ENCODE data around the gene SLAIN1. TPM values are rescaled to one million over a fixed set of nuclear protein-coding genes. Genes with fewer than 3 reads are reported as not detected.
A peak's percentile ranks its signal among the peaks of the same experiment; 100 is the strongest.
"Not testable (repeated sequence)": the region's sequence is repeated elsewhere in the genome, so short reads cannot be mapped to it uniquely, and the experiment has no call there.

The SLAIN1 gene
- 0.06 and 0.16 TPM in 2 replicates for polyA plus RNA-seq (2011; rRNA removed)
- polyA minus RNA-seq (2011; rRNA and poly(A)+ RNA removed) = 0.24 TPM in 1 of 2 replicates, not detected in the other

GRCh38 chr13:77697217-77698103 lies at the start of gene SLAIN1:
SLAIN1 (plus strand) TSS chr13:77697687; CDS start chr13:77697914, 227 bp downstream.
- DNase-seq (ENCODE audit: low read depth) = no peak
- H3K4me3 ChIP-seq (ENCODE audit: low read depth, low read length) = peak within 1 kb of the TSS; percentile 39
- POLR2A ChIA-PET = no interaction called here
- H3K27me3 ChIP-seq (ENCODE audit: control insufficient read depth, insufficient read depth, low read length) = peaks cover 9% of the 10 kb centered on the region
- CTCF ChIA-PET = no interaction called here
- H3K36me3 ChIP-seq (ENCODE audit: control insufficient read depth, insufficient read depth, low read length) = no peaks in the 10 kb centered on the region
- TF ChIP-seq, protein P1, sequence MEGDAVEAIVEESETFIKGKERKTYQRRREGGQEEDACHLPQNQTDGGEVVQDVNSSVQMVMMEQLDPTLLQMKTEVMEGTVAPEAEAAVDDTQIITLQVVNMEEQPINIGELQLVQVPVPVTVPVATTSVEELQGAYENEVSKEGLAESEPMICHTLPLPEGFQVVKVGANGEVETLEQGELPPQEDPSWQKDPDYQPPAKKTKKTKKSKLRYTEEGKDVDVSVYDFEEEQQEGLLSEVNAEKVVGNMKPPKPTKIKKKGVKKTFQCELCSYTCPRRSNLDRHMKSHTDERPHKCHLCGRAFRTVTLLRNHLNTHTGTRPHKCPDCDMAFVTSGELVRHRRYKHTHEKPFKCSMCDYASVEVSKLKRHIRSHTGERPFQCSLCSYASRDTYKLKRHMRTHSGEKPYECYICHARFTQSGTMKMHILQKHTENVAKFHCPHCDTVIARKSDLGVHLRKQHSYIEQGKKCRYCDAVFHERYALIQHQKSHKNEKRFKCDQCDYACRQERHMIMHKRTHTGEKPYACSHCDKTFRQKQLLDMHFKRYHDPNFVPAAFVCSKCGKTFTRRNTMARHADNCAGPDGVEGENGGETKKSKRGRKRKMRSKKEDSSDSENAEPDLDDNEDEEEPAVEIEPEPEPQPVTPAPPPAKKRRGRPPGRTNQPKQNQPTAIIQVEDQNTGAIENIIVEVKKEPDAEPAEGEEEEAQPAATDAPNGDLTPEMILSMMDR (IDR thresholded peaks at IDR 0.05; ENCODE audit: insufficient read depth, low read depth, low read length) = no peak

GRCh38 chr13:77650409-77650808 lies 47.1 kb upstream of the SLAIN1 start:
- H3K36me3 ChIP-seq (ENCODE audit: control insufficient read depth, insufficient read depth, low read length) = no peaks in the 10 kb centered on the region
- no peaks in the 10 kb centered on the region for H3K27me3 ChIP-seq (ENCODE audit: control insufficient read depth, insufficient read depth, low read length)
- TF ChIP-seq, protein P1 (IDR thresholded peaks at IDR 0.05; ENCODE audit: insufficient read depth, low read depth, low read length) = no peak
- ChIA-PET CTCF (no interaction called here), POLR2A (no interaction called here)
- DNase-seq (ENCODE audit: low read depth) = no peak
- H3K4me3 ChIP-seq (ENCODE audit: low read depth, low read length) = no peak overlapping the region

GRCh38 chr13:77653301-77653700 lies 44.2 kb upstream of the SLAIN1 start:
- ChIA-PET CTCF (no interaction called here), POLR2A (no interaction called here)
- Histone ChIP-seq H3K27me3 (ENCODE audit: control insufficient read depth, insufficient read depth, low read length) (no peaks in the 10 kb centered on the region), H3K4me3 (ENCODE audit: low read depth, low read length) (no peak overlapping the region), H3K36me3 (ENCODE audit: control insufficient read depth, insufficient read depth, low read length) (no peaks in the 10 kb centered on the region)
- DNase-seq (ENCODE audit: low read depth) = no peak
- TF ChIP-seq, protein P1 (IDR thresholded peaks at IDR 0.05; ENCODE audit: insufficient read depth, low read depth, low read length) = no peak

- POLR2A ChIA-PET; H3K27me3 ChIP-seq (ENCODE audit: control insufficient read depth, insufficient read depth, low read length); H3K4me3 ChIP-seq (ENCODE audit: low read depth, low read length); DNase-seq (ENCODE audit: low read depth); CTCF ChIA-PET; H3K36me3 ChIP-seq (ENCODE audit: control insufficient read depth, insufficient read depth, low read length): not testable (repeated sequence)
Observed at GRCh38 chr13:77660016-77660415, 37.5 kb upstream of the SLAIN1 start.

GRCh38 chr13:77660841-77661250 lies 36.6 kb upstream of the SLAIN1 start:
- no peaks in the 10 kb centered on the region for H3K27me3 ChIP-seq (ENCODE audit: control insufficient read depth, insufficient read depth, low read length)
- no peak for DNase-seq (ENCODE audit: low read depth)
- TF ChIP-seq, protein P1 (IDR thresholded peaks at IDR 0.05; ENCODE audit: insufficient read depth, low read depth, low read length) = no peak
- ChIA-PET POLR2A (no interaction called here), CTCF (no interaction called here)
- no peaks in the 10 kb centered on the region for H3K36me3 ChIP-seq (ENCODE audit: control insufficient read depth, insufficient read depth, low read length)
- H3K4me3 ChIP-seq (ENCODE audit: low read depth, low read length) = no peak overlapping the region

GRCh38 chr13:77662301-77662700 lies 35.2 kb upstream of the SLAIN1 start:
- H3K27me3 ChIP-seq (ENCODE audit: control insufficient read depth, insufficient read depth, low read length); H3K36me3 ChIP-seq (ENCODE audit: control insufficient read depth, insufficient read depth, low read length); DNase-seq (ENCODE audit: low read depth); POLR2A ChIA-PET; H3K4me3 ChIP-seq (ENCODE audit: low read depth, low read length); CTCF ChIA-PET: not testable (repeated sequence)

DNA sequence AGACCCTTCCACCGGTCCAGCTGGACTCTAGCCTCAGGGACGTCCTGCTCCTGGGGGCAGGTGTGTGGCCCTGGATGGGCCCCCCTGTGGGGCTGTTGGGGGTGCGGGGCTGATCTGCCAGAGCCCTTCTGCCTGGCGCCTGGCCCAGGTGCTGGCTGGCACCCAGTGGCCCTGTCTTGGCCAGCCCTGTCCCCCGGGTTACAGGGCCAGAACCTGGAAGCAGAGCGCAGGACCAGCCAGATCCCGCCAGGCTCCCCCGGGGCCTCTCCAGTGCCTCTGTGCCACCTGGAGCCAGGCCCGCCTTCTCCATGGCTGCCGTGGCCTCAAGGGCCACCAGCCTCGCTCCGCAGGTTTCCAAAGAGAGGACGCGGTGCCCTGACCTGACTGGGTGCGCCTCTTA lies 34.7 kb upstream of the SLAIN1 start:
- H3K27me3 ChIP-seq (ENCODE audit: control insufficient read depth, insufficient read depth, low read length); H3K4me3 ChIP-seq (ENCODE audit: low read depth, low read length); POLR2A ChIA-PET; DNase-seq (ENCODE audit: low read depth); CTCF ChIA-PET; H3K36me3 ChIP-seq (ENCODE audit: control insufficient read depth, insufficient read depth, low read length): not testable (repeated sequence)
